RWPE2 (cell line): ENCODE measurements around the gene SYT2.

Source experiments
- ATAC-seq: fragments of 200-7000 bp; cut with Tn5 transposase; 3 replicates; pipeline ENCODE4 v1.9.1; 2021; ENCODE audit warnings: low read depth
- DNase-seq: peaks from one replicate; pipeline ENCODE4 v3.0.0-alpha.2; 2020; ENCODE audit warnings: low spot score
- H3K27ac ChIP-seq: fragments of 450-650 bp; 2 replicates; pipeline ENCODE4 v1.5.1; 2017; ENCODE audit warnings: mild to moderate bottlenecking; ENCODE audit not compliant: poor library complexity, severe bottlenecking
- H3K27me3 ChIP-seq: fragments of 250-450 bp; sonication (Bioruptor Pico); 2 replicates; pipeline ENCODE4 v1.5.1; 2021; ENCODE audit warnings: mild to moderate bottlenecking, moderate library complexity; ENCODE audit not compliant: insufficient read depth, poor library complexity, severe bottlenecking
- H3K36me3 ChIP-seq: fragments of 250-450 bp; sonication (Bioruptor Pico); 2 replicates; pipeline ENCODE4 v1.5.1; 2020; ENCODE audit warnings: low read depth, mild to moderate bottlenecking, moderate library complexity
- H3K4me1 ChIP-seq: fragments of 250-450 bp; sonication (Bioruptor Pico); 2 replicates; pipeline ENCODE4 v1.5.1; 2021; ENCODE audit warnings: mild to moderate bottlenecking, moderate library complexity; ENCODE audit not compliant: insufficient read depth, poor library complexity, severe bottlenecking
- H3K4me3 ChIP-seq: fragments of 250-450 bp; sonication (Bioruptor Pico); 2 replicates; pipeline ENCODE4 v1.5.1; 2021; ENCODE audit warnings: mild to moderate bottlenecking, moderate library complexity; ENCODE audit not compliant: severe bottlenecking
- H3K9me3 ChIP-seq: fragments of 250-450 bp; sonication (Bioruptor Pico); 2 replicates; pipeline ENCODE4 v1.5.1; 2021; ENCODE audit warnings: mild to moderate bottlenecking, moderate library complexity; ENCODE audit not compliant: severe bottlenecking
- TF ChIP-seq, protein P1 (sequence below): fragments of 450-650 bp; IDR thresholded peaks from one replicate; pipeline ENCODE4 v1.5.1; 2017; ENCODE audit warnings: mild to moderate bottlenecking, moderate library complexity; ENCODE audit not compliant: poor library complexity, severe bottlenecking

Gene SYT2

DNA sequence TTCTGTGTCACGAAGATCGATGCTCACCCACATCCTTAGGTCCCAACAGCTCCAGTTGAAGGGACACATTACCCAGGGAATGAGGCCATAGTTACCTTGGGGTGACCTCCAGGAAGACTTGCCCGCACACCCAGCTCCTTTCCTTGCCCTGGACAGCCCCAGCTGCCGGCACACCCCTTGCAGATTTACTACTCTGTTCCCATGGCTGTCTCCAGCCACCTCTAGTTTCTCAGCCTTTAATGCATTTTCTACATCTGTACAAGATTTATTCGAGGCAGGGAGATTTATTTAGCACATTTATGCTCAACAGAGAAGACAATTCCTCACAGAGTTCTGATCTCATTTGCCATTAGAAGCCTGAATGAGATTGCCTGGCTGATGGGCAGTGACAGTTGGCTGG lies 36.7 kb downstream of the SYT2 start:
- H3K4me3 ChIP-seq: no peak overlapping the region
- peaks cover 3% of the 10 kb centered on the region for H3K9me3 ChIP-seq
- no peaks in the 10 kb centered on the region for H3K36me3 ChIP-seq
- TF ChIP-seq, protein P1, sequence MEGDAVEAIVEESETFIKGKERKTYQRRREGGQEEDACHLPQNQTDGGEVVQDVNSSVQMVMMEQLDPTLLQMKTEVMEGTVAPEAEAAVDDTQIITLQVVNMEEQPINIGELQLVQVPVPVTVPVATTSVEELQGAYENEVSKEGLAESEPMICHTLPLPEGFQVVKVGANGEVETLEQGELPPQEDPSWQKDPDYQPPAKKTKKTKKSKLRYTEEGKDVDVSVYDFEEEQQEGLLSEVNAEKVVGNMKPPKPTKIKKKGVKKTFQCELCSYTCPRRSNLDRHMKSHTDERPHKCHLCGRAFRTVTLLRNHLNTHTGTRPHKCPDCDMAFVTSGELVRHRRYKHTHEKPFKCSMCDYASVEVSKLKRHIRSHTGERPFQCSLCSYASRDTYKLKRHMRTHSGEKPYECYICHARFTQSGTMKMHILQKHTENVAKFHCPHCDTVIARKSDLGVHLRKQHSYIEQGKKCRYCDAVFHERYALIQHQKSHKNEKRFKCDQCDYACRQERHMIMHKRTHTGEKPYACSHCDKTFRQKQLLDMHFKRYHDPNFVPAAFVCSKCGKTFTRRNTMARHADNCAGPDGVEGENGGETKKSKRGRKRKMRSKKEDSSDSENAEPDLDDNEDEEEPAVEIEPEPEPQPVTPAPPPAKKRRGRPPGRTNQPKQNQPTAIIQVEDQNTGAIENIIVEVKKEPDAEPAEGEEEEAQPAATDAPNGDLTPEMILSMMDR: no peak
- no peak overlapping the region for H3K27ac ChIP-seq
- DNase-seq: peak; percentile 6
- ATAC-seq: no peak
- H3K4me1 ChIP-seq: no peaks in the 10 kb centered on the region
- no peaks in the 10 kb centered on the region for H3K27me3 ChIP-seq

DNA sequence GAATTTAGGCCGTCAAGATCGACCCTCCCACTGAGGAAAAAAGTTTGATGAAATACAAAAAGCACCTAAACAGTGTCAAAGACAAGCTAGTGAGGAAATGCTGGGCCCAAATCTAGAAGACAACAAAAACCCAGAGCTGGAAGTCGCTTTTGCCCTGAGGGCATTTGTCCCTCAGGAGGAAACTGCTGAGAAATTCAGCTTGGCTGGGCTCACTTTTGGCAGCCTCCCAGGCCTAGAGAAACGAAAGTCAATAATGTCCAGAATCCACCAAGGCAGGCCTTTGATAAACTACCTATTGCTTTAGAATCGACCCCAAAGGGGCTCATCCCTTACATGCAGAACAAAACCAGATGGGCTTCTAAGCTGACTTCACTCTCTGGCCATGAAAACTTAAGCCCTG lies 38.9 kb downstream of the SYT2 start:
- H3K9me3 ChIP-seq: no peaks in the 10 kb centered on the region
- no peak for DNase-seq
- H3K27me3 ChIP-seq: no peaks in the 10 kb centered on the region
- H3K36me3 ChIP-seq: no peaks in the 10 kb centered on the region
- TF ChIP-seq, protein P1: no peak
- ATAC-seq: no peak
- no peaks in the 10 kb centered on the region for H3K4me1 ChIP-seq
- no peak overlapping the region for H3K27ac ChIP-seq
- no peak overlapping the region for H3K4me3 ChIP-seq

DNA sequence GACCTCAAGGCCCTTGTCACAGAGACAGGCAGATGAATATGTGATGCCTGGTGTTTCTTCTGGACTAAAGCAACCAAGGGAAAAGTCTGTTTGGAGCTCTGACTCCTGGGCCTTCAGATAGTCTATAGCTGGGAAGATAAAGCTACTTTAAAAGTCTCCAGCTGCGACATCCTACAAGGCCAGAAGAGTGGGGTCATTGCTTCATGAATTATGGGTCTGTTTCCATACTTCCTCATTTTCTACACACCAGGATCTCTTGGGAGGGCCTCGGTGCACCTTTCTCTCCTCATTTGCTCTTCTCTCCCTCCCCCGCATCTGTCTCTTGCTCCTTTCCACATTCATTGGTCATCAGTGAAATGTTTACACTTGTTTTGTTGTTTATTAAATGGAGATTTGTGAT lies 44.8 kb downstream of the SYT2 start:
- Histone ChIP-seq H3K4me3 (no peak overlapping the region), H3K4me1 (no peaks in the 10 kb centered on the region), H3K27ac (no peak overlapping the region), H3K9me3 (no peaks in the 10 kb centered on the region), H3K27me3 (peaks cover 13% of the 10 kb centered on the region), H3K36me3 (no peaks in the 10 kb centered on the region)
- TF ChIP-seq, protein P1: no peak
- ATAC-seq (no peak), DNase-seq (no peak)

DNA sequence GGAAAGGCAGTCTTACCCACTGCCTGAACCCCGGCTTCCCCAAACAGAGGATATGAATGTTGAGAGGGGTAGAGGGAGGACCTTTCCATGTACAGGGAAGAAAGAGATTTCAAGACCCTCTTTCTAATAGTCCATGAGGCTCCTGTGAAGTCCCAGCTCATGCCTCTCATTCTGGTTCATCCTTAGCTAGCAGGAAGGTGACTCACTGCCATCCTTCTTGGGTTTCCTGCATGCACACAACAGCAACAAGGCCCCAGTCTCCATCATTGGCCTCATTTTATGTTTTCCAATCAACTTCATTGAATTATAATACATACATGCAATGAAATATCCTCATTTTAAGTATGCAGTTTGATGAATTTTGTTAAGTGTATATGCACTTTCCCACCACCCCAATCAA lies 46.2 kb downstream of the SYT2 start:
- H3K4me3 ChIP-seq: no peak overlapping the region
- ATAC-seq (peak; percentile 44; the same call in 1 of the 3 replicates), DNase-seq (no peak)
- TF ChIP-seq, protein P1: no peak
- H3K27ac ChIP-seq: no peak overlapping the region
- no peaks in the 10 kb centered on the region for H3K9me3 ChIP-seq
- no peaks in the 10 kb centered on the region for H3K4me1 ChIP-seq
- H3K36me3 ChIP-seq: no peaks in the 10 kb centered on the region
- H3K27me3 ChIP-seq: peaks cover 13% of the 10 kb centered on the region

DNA sequence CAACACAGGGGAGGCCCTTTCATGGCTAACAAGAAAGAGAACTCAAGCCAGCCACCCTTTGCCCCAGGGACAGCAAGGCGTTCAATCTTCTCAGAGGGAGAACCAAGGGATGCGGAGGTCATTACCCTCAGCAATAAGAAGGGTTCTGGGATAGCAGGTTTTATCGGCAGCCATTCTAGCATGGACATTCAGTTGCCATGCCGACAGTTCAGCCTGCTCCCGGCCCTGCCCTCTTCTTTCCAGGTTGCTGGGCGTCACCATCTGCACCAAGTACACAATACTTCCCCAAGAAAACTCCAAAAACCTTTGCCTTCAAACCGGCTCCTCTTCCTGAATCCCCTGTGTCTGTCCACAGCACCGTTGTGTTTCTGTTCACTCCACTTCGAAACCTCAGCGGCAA lies 47.1 kb downstream of the SYT2 start:
- no peak overlapping the region for H3K4me3 ChIP-seq
- no peak for ATAC-seq
- TF ChIP-seq, protein P1: no peak

More for the DNA sequence above, 47.1 kb downstream of the SYT2 start:
- Histone ChIP-seq H3K4me1 (no peaks in the 10 kb centered on the region), H3K36me3 (no peaks in the 10 kb centered on the region), H3K9me3 (no peaks in the 10 kb centered on the region), H3K27me3 (peaks cover 13% of the 10 kb centered on the region), H3K27ac (no peak overlapping the region)
- DNase-seq: peak; percentile 30
